Pancreas (tissue), 10 donors: ENCODE measurements around the gene NMRK2. TPM values are rescaled to one million over a fixed set of nuclear protein-coding genes. Genes with fewer than 3 reads are reported as not detected.

Source experiments
- ATAC-seq, 4 donors: fragments of 200-7000 bp; cut with Tn5 transposase; one replicate each; pipeline versions ENCODE4 v1.8.0 to v1.9.1; 2020; ENCODE audit warnings: mild to moderate bottlenecking in 4 of 4, moderate library complexity in 4 of 4
- DNase-seq, 6 donors: peaks; one replicate each; pipeline ENCODE4 v3.0.0-alpha.2; 2020
- FAIRE-seq: peaks from 2 replicates; lab custom pipeline; 2012; peaks lifted over from hg19 to GRCh38; lab: Jason Lieb, UNC
- H3K27ac ChIP-seq, 4 donors: fragments of 200-600 bp; sonication (generic); 1 replicate in 3 of 4; 2 replicates in 1 of 4; pipeline versions ENCODE4 v1.5.0 to v1.8.0; 2020
- H3K27me3 ChIP-seq, 4 donors: fragments of 200-600 bp; one replicate each; pipeline ENCODE4 v1.8.0; 2021
- H3K36me3 ChIP-seq, 3 donors: fragments of 200-600 bp; sonication (generic) in 1 of 3; one replicate each; pipeline versions ENCODE4 v1.5.0 to v1.8.0; 2020 to 2021
- H3K4me1 ChIP-seq, 3 donors: fragments of 200-600 bp; one replicate each; pipeline ENCODE4 v1.8.0; 2021
- H3K4me3 ChIP-seq, 4 donors: fragments of 200-600 bp; sonication (generic) in 2 of 4; one replicate each; pipeline versions ENCODE4 v1.5.0 to v1.8.0; 2020 to 2021
- H3K9me3 ChIP-seq, 4 donors: fragments of 200-600 bp; one replicate each; pipeline ENCODE4 v1.8.0; 2021
- CTCF ChIP-seq, 4 donors: fragments of 200-600 bp; sonication (generic) in 3 of 4; IDR thresholded peaks; one replicate each; pipeline versions ENCODE4 v1.5.0 to v1.8.0; 2021; ENCODE audit warnings: antibody characterized with exemption in 4 of 4
- WGBS, 2 donors: extraction: QIAGEN DNeasy Blood & Tissue Kit; methylation state at CpG; one replicate each; pipeline ENCODE4 v1.1.7; 2013; 5-methylcytosine and 5-hydroxymethylcytosine counted together
- intact Hi-C, 3 donors: fragments of 100-400 bp; cut with DNase I; formaldehyde crosslinking; loops; one replicate each; pipeline versions ENCODE4 v1.11.1 to v1.14.2; 2022
- polyA plus RNA-seq, 2 donors: library from polyadenylated mRNA; stranded (reverse); fragments of 200-250 nt; gene quantifications; one replicate each; pipeline ENCODE4 v1.2.3, GENCODE V29; 2013
- total RNA-seq, 6 donors: library from RNA; stranded (reverse); fragmentation: NEBNext Ultra II Directional in 4 of 6; extraction: Animal tissue kit (Norgen Biotek cat#: 25700) in 4 of 6; gene quantifications; one replicate each; pipeline versions ENCODE4 v1.2.1 to v1.2.4, GENCODE V29; 2021 to 2023
- donor health status: healthy with polysubstance abuse.
- donor health status: DM: no; HTN: no; CAD: no; lungs with moderate emphysema.
- donor health status: DM: no; HTN: no; CAD: no.
- donor health status: control.
- donor health status: control.
- donor health status: Bipolar disorder and iron deficiency.
- donor health status: DM: yes; HTN: yes; CAD: no.
- donor health status: DM: no; HTN: no; CAD: no.
- donor health status: DM: no; HTN: no; CAD: no.
- donor health status: DM: yes; HTN: yes; CAD: no.

Gene NMRK2
- total and polyA plus RNA-seq, 8 donors, result 0.23 to 0.55 (median 0.33) TPM; not detected in 5

- Histone ChIP-seq H3K4me3 (no peak overlapping the region), H3K27ac (no peak overlapping the region), H3K4me1 (no peaks in the 10 kb centered on the region), H3K36me3 (no peaks in the 10 kb centered on the region), H3K27me3 (no peaks in the 10 kb centered on the region), H3K9me3 (no peaks in the 10 kb centered on the region)
- TF ChIP-seq CTCF (IDR thresholded peaks at IDR 0.05), result no peak
- FAIRE-seq (no peak), DNase-seq (no peak), ATAC-seq (no peak)
- intact Hi-C loops, result no loop called here
- 71 to 76% methylated on average over 4 of the region's 4 CpGs for WGBS, 2 donors
These were observed 34.9 kb upstream of the NMRK2 start for GRCh38 chr19:3897936-3898335.

GRCh38 chr19:3898426-3898825, 34.4 kb upstream of the NMRK2 start:
- 81 to 85% methylated on average over 3 of the region's 3 CpGs for WGBS, 2 donors
- intact Hi-C loops, result no loop called here
- ATAC-seq (no peak), DNase-seq (no peak), FAIRE-seq (no peak)
- H3K4me3 ChIP-seq, result no peak overlapping the region
- TF ChIP-seq CTCF (IDR thresholded peaks at IDR 0.05), result no peak
- no peaks in the 10 kb centered on the region for H3K27me3 ChIP-seq
- no peaks in the 10 kb centered on the region for H3K4me1 ChIP-seq
- no peaks in the 10 kb centered on the region for H3K9me3 ChIP-seq
- no peaks in the 10 kb centered on the region for H3K36me3 ChIP-seq
- H3K27ac ChIP-seq, result no peak overlapping the region

GRCh38 chr19:3899531-3900294, 33.2 kb upstream of the NMRK2 start:
- H3K4me3 ChIP-seq, result no peak overlapping the region
- H3K4me1 ChIP-seq, result no peaks in the 10 kb centered on the region
- no peak overlapping the region for H3K27ac ChIP-seq
- no peak for ATAC-seq
- H3K9me3 ChIP-seq, result no peaks in the 10 kb centered on the region
- WGBS, 2 donors, result 62 to 68% methylated on average over 18 of the region's 18 CpGs
- H3K36me3 ChIP-seq, result no peaks in the 10 kb centered on the region
- TF ChIP-seq CTCF (IDR thresholded peaks at IDR 0.05), result no peak
- no peaks in the 10 kb centered on the region for H3K27me3 ChIP-seq
- no peak for DNase-seq
- intact Hi-C loops, result no loop called here
- no peak for FAIRE-seq

- no peaks in the 10 kb centered on the region for H3K27me3 ChIP-seq
- DNase-seq (no peak), ATAC-seq (no peak), FAIRE-seq (no peak)
- H3K36me3 ChIP-seq, result no peaks in the 10 kb centered on the region
- intact Hi-C loops, result no loop called here
- WGBS, 2 donors, result 58 to 66% methylated on average over 15 of the region's 15 CpGs
- H3K4me3 ChIP-seq, result no peak overlapping the region
- no peak overlapping the region for H3K27ac ChIP-seq
- TF ChIP-seq CTCF (IDR thresholded peaks at IDR 0.05), result no peak
- no peaks in the 10 kb centered on the region for H3K9me3 ChIP-seq
- no peaks in the 10 kb centered on the region for H3K4me1 ChIP-seq
These were observed 30.4 kb upstream of the NMRK2 start for GRCh38 chr19:3902317-3902973.

- Histone ChIP-seq H3K36me3 (no peaks in the 10 kb centered on the region), H3K4me3 (no peak overlapping the region), H3K27me3 (no peaks in the 10 kb centered on the region), H3K4me1 (no peaks in the 10 kb centered on the region), H3K9me3 (no peaks in the 10 kb centered on the region), H3K27ac (no peak overlapping the region)
- no peak for TF ChIP-seq CTCF (IDR thresholded peaks at IDR 0.05)
- ATAC-seq (no peak), DNase-seq (no peak), FAIRE-seq (no peak)
- 79 to 92% methylated on average over 8 of the region's 8 CpGs for WGBS, 2 donors
- intact Hi-C loops, result no loop called here
These were observed 28.6 kb upstream of the NMRK2 start for GRCh38 chr19:3904233-3904632.
